IPS-NIHi11 (cell line): ENCODE data around the gene AP5M1.
"Not testable (repeated sequence)": the region's sequence is repeated elsewhere in the genome, so short reads cannot be mapped to it uniquely, and the experiment has no call there.

Experiments used
- DNase-seq: peaks from one replicate; pipeline ENCODE4 v3.0.0; 2012; ENCODE audit warnings: mixed read lengths, low spot score

The AP5M1 gene

GRCh38 chr14:57268161-57269069 is at the start of gene AP5M1, which contains the start of gene EXOC5:
Gene AP5M1 (plus strand): TSS chr14:57268971. CDS start chr14:57269315, 344 bp downstream.
Gene EXOC5 (minus strand): TSS chr14:57268905. CDS start chr14:57268648, 257 bp downstream.
- peak; percentile 85 for DNase-seq

GRCh38 chr14:57221931-57222330 is 46.8 kb upstream of the AP5M1 start:
- no peak for DNase-seq

GRCh38 chr14:57227083-57227482 is 41.7 kb upstream of the AP5M1 start:
- DNase-seq = no peak

GRCh38 chr14:57228320-57228719 is 40.5 kb upstream of the AP5M1 start:
- DNase-seq = not testable (repeated sequence)

GRCh38 chr14:57232006-57232405 is 36.8 kb upstream of the AP5M1 start:
- DNase-seq = no peak

- not testable (repeated sequence) for DNase-seq
These were observed 28.7 kb upstream of the AP5M1 start for GRCh38 chr14:57240115-57240514.

- no peak for DNase-seq
These were observed 25.5 kb upstream of the AP5M1 start for GRCh38 chr14:57243320-57243719.

- DNase-seq = no peak
These were observed 24.7 kb upstream of the AP5M1 start for GRCh38 chr14:57244106-57244505.

GRCh38 chr14:57245941-57246340 is 22.8 kb upstream of the AP5M1 start:
- DNase-seq = no peak

GRCh38 chr14:57246933-57247657 is 21.7 kb upstream of the AP5M1 start:
- no peak for DNase-seq

- no peak for DNase-seq
These were observed 13.9 kb upstream of the AP5M1 start for GRCh38 chr14:57254884-57255283.

GRCh38 chr14:57258221-57258620 is 10.6 kb upstream of the AP5M1 start:
- not testable (repeated sequence) for DNase-seq

- no peak for DNase-seq
These were observed 9.1 kb upstream of the AP5M1 start for GRCh38 chr14:57259672-57260071.

- DNase-seq = no peak
These were observed 7.2 kb upstream of the AP5M1 start for GRCh38 chr14:57261604-57262003.

- no peak for DNase-seq
These were observed 6.7 kb upstream of the AP5M1 start for GRCh38 chr14:57262117-57262516.

GRCh38 chr14:57266065-57266464 is 2.7 kb upstream of the AP5M1 start:
- DNase-seq = no peak

- no peak for DNase-seq
These were observed 4.5 kb downstream of the AP5M1 start for GRCh38 chr14:57273236-57273635.

- DNase-seq = no peak
These were observed 5.8 kb downstream of the AP5M1 start for GRCh38 chr14:57274551-57274950.

GRCh38 chr14:57275023-57275664 is 6.4 kb downstream of the AP5M1 start:
- no peak for DNase-seq

GRCh38 chr14:57277062-57277461 is 8.3 kb downstream of the AP5M1 start:
- no peak for DNase-seq

GRCh38 chr14:57287745-57288144 is 19.0 kb downstream of the AP5M1 start:
- no peak for DNase-seq

GRCh38 chr14:57290751-57291150 is 22.0 kb downstream of the AP5M1 start:
- no peak for DNase-seq
